ENCODE measurements around the gene NAALADL2. TPM values are rescaled to one million over a fixed set of nuclear protein-coding genes. Genes with fewer than 3 reads are reported as not detected.

The NAALADL2 gene
- total RNA-seq, 1 donor, result 54.5 TPM

DNA sequence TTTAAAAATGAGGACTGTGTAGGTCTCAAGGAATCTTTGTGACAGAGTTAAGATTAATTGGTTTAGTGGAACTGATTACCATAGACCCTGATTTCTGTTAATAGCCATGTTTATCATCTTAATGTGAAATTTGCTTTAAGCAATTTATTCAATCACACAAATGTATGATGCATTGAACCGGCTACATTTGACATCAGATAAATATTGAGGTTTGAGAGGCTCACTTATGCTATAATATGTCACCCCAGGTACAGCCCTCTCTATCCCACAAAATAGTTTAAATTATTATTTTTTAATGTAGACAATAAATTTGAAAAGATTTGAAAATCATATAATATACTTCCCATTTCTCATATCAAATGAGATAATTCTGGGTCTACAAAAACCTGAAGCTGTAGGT is 413.3 kb downstream of the NAALADL2 start:
- TF ChIP-seq, protein P1, sequence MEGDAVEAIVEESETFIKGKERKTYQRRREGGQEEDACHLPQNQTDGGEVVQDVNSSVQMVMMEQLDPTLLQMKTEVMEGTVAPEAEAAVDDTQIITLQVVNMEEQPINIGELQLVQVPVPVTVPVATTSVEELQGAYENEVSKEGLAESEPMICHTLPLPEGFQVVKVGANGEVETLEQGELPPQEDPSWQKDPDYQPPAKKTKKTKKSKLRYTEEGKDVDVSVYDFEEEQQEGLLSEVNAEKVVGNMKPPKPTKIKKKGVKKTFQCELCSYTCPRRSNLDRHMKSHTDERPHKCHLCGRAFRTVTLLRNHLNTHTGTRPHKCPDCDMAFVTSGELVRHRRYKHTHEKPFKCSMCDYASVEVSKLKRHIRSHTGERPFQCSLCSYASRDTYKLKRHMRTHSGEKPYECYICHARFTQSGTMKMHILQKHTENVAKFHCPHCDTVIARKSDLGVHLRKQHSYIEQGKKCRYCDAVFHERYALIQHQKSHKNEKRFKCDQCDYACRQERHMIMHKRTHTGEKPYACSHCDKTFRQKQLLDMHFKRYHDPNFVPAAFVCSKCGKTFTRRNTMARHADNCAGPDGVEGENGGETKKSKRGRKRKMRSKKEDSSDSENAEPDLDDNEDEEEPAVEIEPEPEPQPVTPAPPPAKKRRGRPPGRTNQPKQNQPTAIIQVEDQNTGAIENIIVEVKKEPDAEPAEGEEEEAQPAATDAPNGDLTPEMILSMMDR (IDR thresholded peaks at IDR 0.05; ENCODE audit: insufficient read depth, low read length), result no peak
- H3K4me3 ChIP-seq (ENCODE audit: low read depth, low read length), result no peak overlapping the region
- no peak for DNase-seq (ENCODE audit: low read depth)

DNA sequence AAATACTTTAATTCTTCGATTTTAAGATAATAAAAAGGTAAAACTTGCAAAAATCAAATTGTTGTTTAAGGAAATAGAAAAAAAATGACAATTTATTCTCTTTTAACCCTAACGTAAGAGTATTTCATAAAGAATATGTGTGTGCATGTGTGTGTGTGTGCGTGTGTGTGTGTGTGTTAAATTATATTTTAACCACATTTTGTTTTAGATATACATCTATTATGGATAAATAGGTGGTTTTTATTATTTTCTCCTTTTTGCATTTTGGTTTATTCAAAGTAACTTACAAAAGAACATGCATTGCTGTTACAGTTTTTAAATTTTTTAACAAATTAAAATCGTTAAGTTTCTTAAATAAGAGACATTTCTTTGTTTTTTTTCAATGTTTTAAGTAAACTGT is 414.4 kb downstream of the NAALADL2 start:
- TF ChIP-seq, protein P1 (IDR thresholded peaks at IDR 0.05; ENCODE audit: insufficient read depth, low read length), result no peak
- no peak for DNase-seq (ENCODE audit: low read depth)
- no peak overlapping the region for H3K4me3 ChIP-seq (ENCODE audit: low read depth, low read length)

DNA sequence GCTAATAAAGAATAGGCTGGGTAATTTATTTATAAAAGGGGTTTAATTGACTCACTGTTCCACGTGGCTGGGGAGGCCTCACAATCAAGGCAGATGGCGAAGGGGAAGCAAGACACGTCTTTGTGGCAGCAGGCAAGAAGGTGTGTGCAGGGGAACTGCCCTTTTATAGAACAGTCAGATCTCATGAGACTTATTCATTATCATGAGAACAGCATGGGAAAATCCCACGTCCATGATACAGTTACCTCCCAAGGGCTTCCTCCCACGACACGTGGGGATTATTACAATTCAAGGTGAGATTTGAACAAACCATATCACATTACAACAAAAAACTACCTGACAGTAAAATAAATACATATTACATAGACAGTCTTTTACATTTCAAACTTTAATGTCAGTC is 414.9 kb downstream of the NAALADL2 start:
- TF ChIP-seq, protein P1 (IDR thresholded peaks at IDR 0.05; ENCODE audit: insufficient read depth, low read length), result no peak
- DNase-seq (ENCODE audit: low read depth), result no peak
- H3K4me3 ChIP-seq (ENCODE audit: low read depth, low read length), result no peak overlapping the region

DNA sequence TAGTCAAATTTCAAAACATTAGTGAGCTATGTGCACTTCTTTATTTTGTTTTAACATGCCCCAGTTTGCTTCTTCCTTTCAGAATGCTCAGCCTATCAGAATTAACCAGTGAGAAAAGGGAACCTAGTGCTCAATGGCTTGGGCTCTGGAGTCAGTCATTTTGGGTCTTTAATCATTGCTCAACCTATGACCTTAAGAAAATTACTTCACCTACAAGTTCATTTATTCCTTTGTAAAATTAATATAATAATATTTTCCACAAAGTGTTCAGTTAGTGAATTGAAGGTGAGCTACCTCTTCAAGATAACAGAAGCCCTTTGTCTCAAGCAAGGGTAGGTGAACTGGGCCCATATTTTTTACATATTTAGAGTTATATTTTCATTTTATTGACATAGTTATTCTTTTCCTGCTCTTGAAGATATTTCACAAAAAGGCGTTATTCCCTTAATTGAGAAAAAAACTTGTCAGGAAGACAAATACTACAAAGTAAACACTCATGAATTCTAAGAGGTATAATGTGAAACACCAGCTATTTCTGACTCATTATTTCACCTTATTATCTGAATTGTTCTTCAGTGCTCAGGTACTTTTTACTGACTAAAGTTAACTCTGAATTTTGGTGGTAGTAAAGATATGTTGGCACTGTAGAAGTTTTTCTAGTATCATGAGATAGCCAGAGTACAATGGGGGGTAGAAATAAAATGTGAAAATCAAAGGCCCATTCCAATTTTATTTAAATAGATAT is 415.5 kb downstream of the NAALADL2 start:
- no peak for DNase-seq (ENCODE audit: low read depth)
- no peak overlapping the region for H3K4me3 ChIP-seq (ENCODE audit: low read depth, low read length)
- TF ChIP-seq, protein P1 (IDR thresholded peaks at IDR 0.05; ENCODE audit: insufficient read depth, low read length), result no peak

DNA sequence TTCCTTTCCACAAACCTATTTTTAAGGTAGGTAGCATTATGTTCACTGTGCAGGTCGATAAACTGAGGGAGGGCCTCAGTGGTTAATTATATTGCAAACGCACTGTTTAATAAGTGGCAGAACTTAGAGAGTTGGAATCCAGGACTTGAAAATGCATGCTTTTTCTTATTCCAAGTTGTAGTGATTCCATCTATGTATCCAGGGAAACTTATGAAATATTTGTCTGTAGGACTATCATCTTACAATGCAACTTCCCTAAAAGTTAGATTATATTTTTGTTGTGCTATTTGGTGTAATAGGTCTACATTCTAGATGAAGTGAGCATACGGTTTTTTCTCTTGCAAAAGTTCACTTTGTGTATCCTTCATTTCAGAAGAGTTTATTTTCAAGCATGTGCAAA is 419.5 kb downstream of the NAALADL2 start:
- no peak overlapping the region for H3K4me3 ChIP-seq (ENCODE audit: low read depth, low read length)
- DNase-seq (ENCODE audit: low read depth), result no peak
- TF ChIP-seq, protein P1 (IDR thresholded peaks at IDR 0.05; ENCODE audit: insufficient read depth, low read length), result no peak

DNA sequence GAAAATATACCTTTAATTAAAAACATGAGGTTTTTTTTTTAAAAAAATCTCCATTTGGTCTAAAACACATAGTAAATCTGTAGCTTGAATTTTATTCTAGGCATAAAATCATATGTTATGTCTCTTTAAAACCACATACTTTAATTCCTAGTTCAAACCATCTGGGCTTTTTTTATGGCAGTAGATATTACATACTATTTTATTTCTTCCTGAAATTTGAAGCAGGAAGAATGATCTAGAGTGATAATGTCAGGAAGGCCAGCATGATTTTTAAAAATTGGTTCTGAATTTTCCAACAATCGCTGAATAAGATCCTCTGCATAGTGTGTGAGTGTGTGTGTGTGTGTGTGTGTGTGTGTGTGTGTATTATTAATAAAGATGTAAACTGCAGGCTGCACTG is 420.3 kb downstream of the NAALADL2 start:
- DNase-seq (ENCODE audit: low read depth), result no peak
- TF ChIP-seq, protein P1 (IDR thresholded peaks at IDR 0.05; ENCODE audit: insufficient read depth, low read length), result no peak
- no peak overlapping the region for H3K4me3 ChIP-seq (ENCODE audit: low read depth, low read length)

DNA sequence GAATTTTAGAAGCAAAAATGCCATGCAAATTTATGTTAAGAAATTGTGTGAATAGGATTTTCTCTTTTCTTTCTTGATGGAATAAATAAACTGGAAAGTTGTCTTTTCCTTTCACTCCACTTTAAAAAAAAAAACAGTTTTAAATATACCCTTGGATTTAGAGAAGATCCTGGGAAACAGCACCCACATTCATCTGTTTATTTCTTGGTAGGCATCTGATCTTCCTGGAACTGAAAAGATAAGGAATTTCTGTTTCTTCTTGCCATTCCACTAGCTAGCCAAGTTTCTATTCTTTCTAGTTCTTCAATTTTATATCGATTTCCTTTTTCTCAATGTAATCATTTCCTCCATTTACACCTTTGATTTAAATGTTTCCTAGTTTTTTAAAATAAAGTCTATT is 420.8 kb downstream of the NAALADL2 start:
- H3K4me3 ChIP-seq (ENCODE audit: low read depth, low read length), result no peak overlapping the region
- TF ChIP-seq, protein P1 (IDR thresholded peaks at IDR 0.05; ENCODE audit: insufficient read depth, low read length), result no peak
- no peak for DNase-seq (ENCODE audit: low read depth)

Data from fibroblast of the aortic adventitia (primary cell).